ENCODE data around the gene FGF14.

DNA sequence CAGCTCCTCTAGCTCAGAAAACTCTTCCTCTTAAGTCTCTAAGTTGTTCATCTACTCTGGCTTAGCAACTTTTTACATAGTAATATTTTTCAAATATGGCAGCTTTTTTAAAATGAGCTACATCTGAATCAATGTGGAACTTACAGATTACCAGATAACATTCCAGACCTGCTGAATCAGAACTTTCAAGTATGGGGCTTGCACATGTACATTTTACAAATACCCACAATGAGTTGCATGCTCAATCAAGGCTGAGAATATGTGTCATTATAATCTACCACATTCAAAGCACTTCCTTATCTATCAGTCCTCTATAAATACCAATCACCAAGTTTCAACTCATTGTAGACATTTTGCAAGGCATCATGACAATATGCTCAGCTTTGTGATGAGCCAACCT, 383.1 kb downstream of the FGF14 start:
- no peak for TF ChIP-seq CTCF (IDR thresholded peaks at IDR 0.05)
- TF ChIP-seq ZFX (IDR thresholded peaks at IDR 0.05; ENCODE audit: borderline replicate concordance), result no peak

Data from 22Rv1 (cell line).